Measurements from ENCODE around the gene ZNF451.

GRCh38 chr6:57134954-57135353 is 45.0 kb downstream of the ZNF451 start:
- TF ChIP-seq POLR2AphosphoS5 (IDR thresholded peaks at IDR 0.05; ENCODE audit: low read depth, low read length), result no peak
- no peak for TF ChIP-seq PAX5 (IDR thresholded peaks at IDR 0.05; ENCODE audit: insufficient read depth, low read length, severe bottlenecking)
- no peak for TF ChIP-seq POU2F2 (IDR thresholded peaks at IDR 0.05; ENCODE audit: low read depth, low read length)
